ENCODE data around the gene DNAJC15. TPM values are rescaled to one million over a fixed set of nuclear protein-coding genes. Genes with fewer than 3 reads are reported as not detected.

The DNAJC15 gene
- total and polyA plus RNA-seq, 2 of the 8 experiments (the other 6 are each of a cell fraction or from before 2014, with no cell fraction given): 5.8 to 20.8 TPM

GRCh38 chr13:43033038-43033437 lies 9.7 kb downstream of the DNAJC15 start:
- POLR2A ChIA-PET (ENCODE audit: partially characterized antibody): interaction anchor here (0.6 kb wide), 1 partner anchor 25 kb away, joined by 4 read pairs; no protein-coding TSS in a partner anchor

More at GRCh38 chr13:43033038-43033437, 9.7 kb downstream of the DNAJC15 start:
- Histone ChIP-seq H3K9me3 (ENCODE audit: insufficient read depth in 2 of 2, low read depth in 1 of 2, low read length in 1 of 2) (no peaks in the 10 kb centered on the region), H2BK15ac (ENCODE audit: low read length) (no peak overlapping the region), H3K23me2 (ENCODE audit: low read depth, low read length) (no peaks in the 10 kb centered on the region), H3K27me3 (replicated peaks in 1 of 4; ENCODE audit: control insufficient read depth in 3 of 4, extremely low read depth in 1 of 4, insufficient read depth in 3 of 4, low read length in 3 of 4) (no peaks in the 10 kb centered on the region), H4K91ac (replicated peaks; ENCODE audit: insufficient read length, low read length) (no peak overlapping the region), H4K8ac (ENCODE audit: extremely low read depth, insufficient read depth, low read length) (no peak overlapping the region), H3K14ac (ENCODE audit: insufficient read length) (no peak overlapping the region), H3K4me3 (ENCODE audit: extremely low read depth in 1 of 4, insufficient read depth in 2 of 4, low read depth in 3 of 4, low read length in 4 of 4) (no peak overlapping the region), H3K4me1 (replicated peaks in 1 of 4; ENCODE audit: control insufficient read depth in 3 of 4, insufficient read depth in 4 of 4, low read length in 3 of 4) (peaks cover 0 to 9% (median 1%) of the 10 kb centered on the region in 4 experiments; a peak in 1 of 7 replicates), H2BK12ac (ENCODE audit: low read depth, low read length) (no peak overlapping the region), H2BK120ac (replicated peaks; ENCODE audit: low read depth, low read length) (no peak overlapping the region), H4K20me1 (replicated peaks in 1 of 2; ENCODE audit: control insufficient read depth in 1 of 2, insufficient read depth in 2 of 2, low read length in 2 of 2) (peaks cover 0 to 2% of the 10 kb centered on the region in 2 experiments), H3K23ac (ENCODE audit: insufficient read length) (no peak overlapping the region), H3K79me1 (ENCODE audit: low read depth, low read length) (peaks cover 3% of the 10 kb centered on the region; the same call in 1 of the 2 replicates), H3K4ac (replicated peaks; ENCODE audit: insufficient read length, low read depth, low read length) (no peak overlapping the region), H3K56ac (replicated peaks; ENCODE audit: insufficient read length, low read depth, low read length) (no peak overlapping the region), H3K4me2 (ENCODE audit: insufficient read depth in 1 of 2, low read depth in 2 of 2, low read length in 2 of 2) (no peak overlapping the region), H2AK5ac (ENCODE audit: low read depth, low read length) (no peak overlapping the region), H2BK20ac (ENCODE audit: low read length) (no peak overlapping the region), H3K36me3 (ENCODE audit: control insufficient read depth in 2 of 4, insufficient read depth in 4 of 4, low read length in 3 of 4) (no peaks in the 10 kb centered on the region), H2BK5ac (ENCODE audit: low read depth, low read length) (no peak overlapping the region), H3K79me2 (ENCODE audit: control insufficient read depth in 1 of 2, insufficient read depth in 2 of 2, low read length in 2 of 2) (peaks cover 0 to 8% of the 10 kb centered on the region in 2 experiments; a peak in 1 of 4 replicates), H3K27ac (ENCODE audit: low read depth, low read length) (no peak overlapping the region), H4K5ac (ENCODE audit: insufficient read length, low read depth, low read length) (no peak overlapping the region), H3K9ac (replicated peaks in 1 of 4; ENCODE audit: extremely low read depth in 1 of 4, low read depth in 3 of 4, low read length in 3 of 4) (no peak overlapping the region), H2AFZ (ENCODE audit: low read length) (no peak overlapping the region), H3K18ac (ENCODE audit: extremely low read depth, low read length) (no peak overlapping the region)
- CTCF ChIA-PET (ENCODE audit: partially characterized antibody): interaction anchor here (0.6 kb wide), 1 partner anchor 463 kb away, joined by 3 read pairs; no protein-coding TSS in a partner anchor
- FAIRE-seq (no peak), DNase-seq (ENCODE audit: low read depth in 1 of 2, low spot score in 2 of 2) (no peak)
- TF ChIP-seq ASH2L (IDR thresholded peaks at IDR 0.05; ENCODE audit: low read length) (no peak), SIN3A (conservative IDR thresholded peaks at IDR 0.05 in 1 of 2, IDR thresholded peaks at IDR 0.05 in 1 of 2; ENCODE audit: low read depth in 1 of 2, low read length in 2 of 2) (no peak), JUND (IDR thresholded peaks at IDR 0.05; ENCODE audit: low read length) (no peak), EGR1 (IDR thresholded peaks at IDR 0.05; ENCODE audit: borderline replicate concordance, low read depth, low read length) (no peak), NANOG (IDR thresholded peaks at IDR 0.05; ENCODE audit: insufficient read depth, low read depth, low read length, poor library complexity, severe bottlenecking) (no peak), RBBP5 (IDR thresholded peaks at IDR 0.05; ENCODE audit: borderline replicate concordance, low read depth, low read length) (no peak), EP300 (IDR thresholded peaks at IDR 0.05; ENCODE audit: borderline replicate concordance in 1 of 2, low read depth in 2 of 2, low read length in 2 of 2) (no peak), KDM5A (IDR thresholded peaks at IDR 0.05; ENCODE audit: low read length) (no peak), RNF2 (IDR thresholded peaks at IDR 0.05; ENCODE audit: borderline replicate concordance, low read depth, low read length, missing control alignments, poor library complexity, severe bottlenecking) (no peak), PHF8 (conservative IDR thresholded peaks at IDR 0.05; ENCODE audit: low read depth, low read length) (no peak), SP1 (IDR thresholded peaks at IDR 0.05; ENCODE audit: low read depth, low read length) (no peak), TBP (IDR thresholded peaks at IDR 0.05; ENCODE audit: low read depth, low read length) (no peak)
- WGBS, 2 experiments (ENCODE audit: extremely low coverage in 1 of 2, insufficient coverage in 1 of 2, insufficient read length in 1 of 2, insufficient replicate concordance in 2 of 2, low coverage in 1 of 2, low lambda C conversion rate in 2 of 2, missing lambda C conversion rate in 1 of 2): 95% methylated on average over 3 of the region's 3 CpGs; no CpG with 5 or more reads in 1 of the 2 experiments
